GM12892 (cell line): Measurements from ENCODE around the gene TLE2.

ENCODE experiments used
- POLR2A ChIP-seq: IDR thresholded peaks from 2 replicates; pipeline ENCODE4 v1.6.1; 2011; ENCODE audit warnings: low read depth, low read length, control low read depth
- POLR2AphosphoS5 ChIP-seq: IDR thresholded peaks from 2 replicates; pipeline ENCODE4 v1.6.1; 2011; ENCODE audit warnings: low read depth, low read length, control low read depth
- TAF1 ChIP-seq: IDR thresholded peaks from 2 replicates; pipeline ENCODE4 v1.6.1; 2011; ENCODE audit warnings: low read depth, mild to moderate bottlenecking, control low read depth, low read length, borderline replicate concordance

DNA sequence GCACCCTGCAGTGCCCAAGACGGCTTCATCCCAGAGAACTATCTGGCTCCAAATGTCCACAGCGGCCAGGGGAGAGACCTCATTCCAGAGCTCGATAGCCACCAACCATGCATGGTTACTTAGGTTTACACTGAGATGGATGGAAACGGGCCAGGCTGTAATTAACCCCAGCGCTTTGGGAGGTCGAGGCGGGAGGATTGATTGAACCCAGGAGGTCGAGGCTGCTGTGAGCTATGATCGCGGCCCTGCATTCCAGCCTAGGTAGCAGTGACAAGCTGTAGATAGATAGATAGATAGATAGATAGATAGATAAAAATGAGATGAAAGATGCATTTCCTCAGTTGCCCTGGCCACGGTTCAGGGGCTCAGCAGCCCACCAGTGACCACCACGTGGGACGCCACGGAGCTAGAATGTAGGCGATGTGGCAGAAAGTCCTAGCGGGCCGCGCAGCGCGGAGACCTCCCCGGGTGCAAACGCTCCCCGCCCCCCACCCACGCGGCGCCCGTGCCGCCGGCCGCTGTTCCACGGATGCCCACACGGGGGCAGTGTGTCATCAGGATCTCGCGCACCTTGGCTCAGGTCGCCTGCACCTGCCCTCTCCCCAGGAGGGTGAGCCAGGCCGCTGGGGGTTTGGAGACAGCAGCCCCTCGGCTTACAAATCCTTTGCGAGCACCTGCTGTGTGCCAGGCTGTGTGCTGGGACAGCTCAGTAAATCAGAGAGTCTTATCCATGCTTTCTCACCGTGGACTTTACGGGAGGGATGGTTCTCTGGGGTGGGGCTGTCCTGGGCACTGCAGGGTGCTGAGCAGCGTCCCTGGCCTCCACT lies 46.7 kb upstream of the TLE2 start:
- TF ChIP-seq POLR2A (no peak), POLR2AphosphoS5 (no peak), TAF1 (no peak)
